GM12892 (cell line): ENCODE measurements around the gene ADAMTS10.

ENCODE experiments used
- POLR2AphosphoS5 ChIP-seq: IDR thresholded peaks from 2 replicates; pipeline ENCODE4 v1.6.1; 2011; ENCODE audit warnings: low read depth, low read length, control low read depth
- TAF1 ChIP-seq: IDR thresholded peaks from 2 replicates; pipeline ENCODE4 v1.6.1; 2011; ENCODE audit warnings: low read depth, mild to moderate bottlenecking, control low read depth, low read length, borderline replicate concordance

DNA sequence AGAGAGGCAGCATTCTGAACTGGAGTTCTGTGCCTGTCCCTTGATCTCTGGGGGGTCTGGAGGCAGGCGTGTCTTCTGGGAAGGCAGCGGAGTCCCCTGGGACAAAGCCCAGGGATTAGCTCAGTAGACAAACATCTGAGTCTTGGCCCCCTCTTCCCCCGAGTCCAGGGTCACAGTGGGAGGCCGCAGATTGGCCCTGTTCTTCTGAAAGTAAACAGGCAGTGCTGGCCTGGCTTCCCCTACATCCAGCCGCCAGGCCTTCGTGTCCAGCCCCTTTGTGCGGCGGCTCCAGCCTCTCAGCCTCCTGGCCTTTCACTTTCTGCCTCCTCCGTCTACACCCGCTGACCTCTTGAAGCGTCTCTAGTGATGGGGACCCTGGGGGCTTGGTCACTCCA, 20.9 kb upstream of the ADAMTS10 start:
- no peak for TF ChIP-seq POLR2AphosphoS5
- no peak for TF ChIP-seq TAF1
